IMR-90 (cell line): ENCODE measurements around the gene ARMC9. TPM values are rescaled to one million over a fixed set of nuclear protein-coding genes. Genes with fewer than 3 reads are reported as not detected.

ENCODE experiments used
- ATAC-seq: fragments of 200-7000 bp; cut with Tn5 transposase; 2 replicates; pipeline ENCODE4 v1.9.1; 2020; ENCODE audit warnings: low read depth, mild to moderate bottlenecking, moderate library complexity
- BruUV-seq: library from RNA; stranded (reverse); fragments of 400-500 nt; replicated peaks from 2 replicates; lab custom pipeline; 2021; lab: Mats Ljungman, UMichigan
- CTCF ChIA-PET: fragments of 300-600 bp; formaldehyde crosslinking; extraction: SDS; loops from one replicate; lab custom pipeline; 2021; ENCODE audit warnings: antibody characterized with exemption; lab: Yijun Ruan, JAX
- POLR2A ChIA-PET: fragments of 300-600 bp; sonication (Branson Sonifier 250); formaldehyde crosslinking; loops from one replicate; lab custom pipeline; 2022; ENCODE audit warnings: antibody characterized with exemption; ENCODE audit not compliant: unreplicated experiment; lab: Charles Lee
- DNase-seq: peaks from one replicate; pipeline ENCODE4 v3.0.0; 2013
- H2AFZ ChIP-seq: replicated peaks from 2 replicates; pipeline ENCODE3; 2013; ENCODE audit warnings: low read length, mild to moderate bottlenecking; ENCODE audit not compliant: poor library complexity
- H2AK5ac ChIP-seq: 2 replicates; pipeline ENCODE4 v1.6.1; 2013; ENCODE audit warnings: low read depth, low read length, inconsistent platforms
- H2AK9ac ChIP-seq: replicated peaks from 2 replicates; pipeline ENCODE3; 2013; ENCODE audit warnings: mild to moderate bottlenecking, low read depth, low read length, moderate library complexity; ENCODE audit not compliant: poor library complexity
- H2BK120ac ChIP-seq: 2 replicates; pipeline ENCODE4 v1.6.1; 2013; ENCODE audit warnings: low read depth, low read length, inconsistent platforms
- H2BK15ac ChIP-seq: 3 replicates; pipeline ENCODE4 v1.6.1; 2013; ENCODE audit warnings: low read depth, low read length, inconsistent platforms
- H2BK20ac ChIP-seq: 2 replicates; pipeline ENCODE4 v1.6.1; 2013; ENCODE audit warnings: low read depth, mild to moderate bottlenecking, inconsistent platforms, low read length, moderate library complexity
- H2BK5ac ChIP-seq: 2 replicates; pipeline ENCODE4 v1.6.1; 2013; ENCODE audit warnings: mild to moderate bottlenecking, low read depth, low read length, inconsistent platforms; ENCODE audit not compliant: poor library complexity, severe bottlenecking
- H3K14ac ChIP-seq: replicated peaks from 2 replicates; pipeline ENCODE4 v1.6.1; 2013; ENCODE audit warnings: low read depth, low read length, inconsistent platforms
- H3K18ac ChIP-seq: 2 replicates; pipeline ENCODE4 v1.6.1; 2013; ENCODE audit warnings: low read depth, low read length, control low read depth
- H3K23ac ChIP-seq: 2 replicates; pipeline ENCODE4 v1.6.1; 2013; ENCODE audit warnings: low read depth, low read length, inconsistent platforms
- H3K27ac ChIP-seq: 2 replicates; pipeline ENCODE4 v1.5.1; 2013; ENCODE audit warnings: mild to moderate bottlenecking, control low read depth, low read length; ENCODE audit not compliant: insufficient read depth
- H3K27me3 ChIP-seq: 2 replicates; pipeline ENCODE4 v1.6.1; 2013; ENCODE audit warnings: low read length; ENCODE audit not compliant: control insufficient read depth, insufficient read depth
- H3K36me3 ChIP-seq: 2 replicates; pipeline ENCODE4 v1.6.1; 2013; ENCODE audit warnings: low read length, mixed read lengths; ENCODE audit not compliant: control insufficient read depth, insufficient read depth
- H3K4ac ChIP-seq: 2 replicates; pipeline ENCODE4 v1.6.1; 2013; ENCODE audit warnings: low read depth, low read length, inconsistent platforms
- H3K4me1 ChIP-seq: 2 replicates; pipeline ENCODE4 v1.6.1; 2013; ENCODE audit warnings: low read length, mixed read lengths; ENCODE audit not compliant: control insufficient read depth, insufficient read depth
- H3K4me2 ChIP-seq: 2 replicates; pipeline ENCODE4 v1.6.1; 2013; ENCODE audit warnings: low read depth, mild to moderate bottlenecking, control low read depth, low read length, moderate library complexity
- H3K4me3 ChIP-seq: 2 replicates; pipeline ENCODE4 v1.5.1; 2013; ENCODE audit warnings: low read depth, mild to moderate bottlenecking, control low read depth, low read length, moderate library complexity; ENCODE audit not compliant: insufficient read depth
- H3K56ac ChIP-seq: 2 replicates; pipeline ENCODE4 v1.6.1; 2013; ENCODE audit warnings: low read length, inconsistent platforms; ENCODE audit not compliant: insufficient read depth; ENCODE audit errors: extremely low read depth
- H3K79me1 ChIP-seq, 2 experiments: 2 replicates each; pipeline ENCODE4 v1.6.1; 2013; ENCODE audit warnings: low read length in 2 of 2, inconsistent platforms in 1 of 2, low read depth in 1 of 2
- H3K9ac ChIP-seq: 2 replicates; pipeline ENCODE4 v1.6.1; 2013; ENCODE audit warnings: low read depth, low read length, control low read depth
- H3K9me1 ChIP-seq: 2 replicates; pipeline ENCODE4 v1.6.1; 2013; ENCODE audit warnings: low read length, inconsistent platforms; ENCODE audit not compliant: insufficient read depth
- H3K9me3 ChIP-seq: 2 replicates; pipeline ENCODE4 v1.6.1; 2013; ENCODE audit warnings: low read length; ENCODE audit not compliant: control insufficient read depth, insufficient read depth
- H4K20me1 ChIP-seq: 2 replicates; pipeline ENCODE4 v1.6.1; 2013; ENCODE audit warnings: low read length, inconsistent platforms; ENCODE audit not compliant: insufficient read depth
- H4K5ac ChIP-seq: 2 replicates; pipeline ENCODE4 v1.6.1; 2013; ENCODE audit warnings: mild to moderate bottlenecking, low read depth, low read length, control low read depth
- H4K8ac ChIP-seq, 2 experiments: 2 replicates each; pipeline ENCODE4 v1.6.1; 2013; ENCODE audit warnings: low read depth in 2 of 2, low read length in 2 of 2, control low read depth in 1 of 2, inconsistent platforms in 1 of 2
- H4K91ac ChIP-seq: 2 replicates; pipeline ENCODE4 v1.6.1; 2013; ENCODE audit warnings: low read depth, low read length, inconsistent platforms; ENCODE audit not compliant: insufficient read depth
- BHLHE40 ChIP-seq: fragments of 150-350 bp; IDR thresholded peaks from 2 replicates; pipeline ENCODE4 v1.6.1; 2016; ENCODE audit warnings: mild to moderate bottlenecking, low read depth, low read length
- CHD1 ChIP-seq: IDR thresholded peaks from 2 replicates; pipeline ENCODE4 v1.6.1; 2012; ENCODE audit warnings: low read depth, low read length, improper control_type of control experiment
- MAFK ChIP-seq: IDR thresholded peaks from 2 replicates; pipeline ENCODE4 v1.6.1; 2012; ENCODE audit warnings: low read depth, low read length, improper control_type of control experiment
- MXI1 ChIP-seq: IDR thresholded peaks from 2 replicates; pipeline ENCODE4 v1.6.1; 2012; ENCODE audit warnings: low read depth, mild to moderate bottlenecking, low read length, moderate library complexity, borderline replicate concordance
- POLR2A ChIP-seq: IDR thresholded peaks from 2 replicates; pipeline ENCODE4 v1.6.1; 2012; ENCODE audit warnings: mild to moderate bottlenecking, low read depth, low read length
- RFX5 ChIP-seq: IDR thresholded peaks from 2 replicates; pipeline ENCODE4 v1.8.0; 2012; ENCODE audit warnings: low read depth, mild to moderate bottlenecking, low read length, moderate library complexity
- WGBS, 2 experiments: methylation state at CpG; one replicate each; pipeline versions ENCODE4 v1.1.5 to v1.1.7; 2013; ENCODE audit warnings: missing lambda C conversion rate in 2 of 2; ENCODE audit not compliant: insufficient read length in 1 of 2; ENCODE audit errors: extremely low coverage in 2 of 2; 5-methylcytosine and 5-hydroxymethylcytosine counted together
- dilution Hi-C: fragments of 300-500 bp; cut with HindIII; formaldehyde crosslinking; loops from one replicate; pipeline ENCODE4 v1.14.3; 2018; ENCODE audit warnings: low sequenced_read_pairs; ENCODE audit not compliant: unreplicated experiment
- in situ Hi-C: fragments of 300-500 bp; cut with MboI; formaldehyde crosslinking; loops from 3 replicates; pipeline ENCODE4 v1.14.3; 2019; ENCODE audit warnings: low sequenced_read_pairs, inconsistent platforms, mixed read lengths
- intact Hi-C: fragments of 100-400 bp; cut with micrococcal nuclease; formaldehyde crosslinking; loops from 2 replicates; pipeline ENCODE4 v1.10.0; 2022
- polyA plus RNA-seq, 3 experiments: library from polyadenylated mRNA; depleted of rRNA; stranded (reverse); fragments of >200 nt; gene quantifications; 2 replicates each; pipeline ENCODE4 v1.2.3, GENCODE V29; 2012; ENCODE audit warnings: low replicate concordance in 1 of 3
- total RNA-seq: library from RNA; depleted of rRNA; stranded (reverse); fragments of >200 nt; gene quantifications from 2 replicates; pipeline ENCODE4 v1.2.3, GENCODE V29; 2012
- TF ChIP-seq, protein P1 (sequence below): conservative IDR thresholded peaks from 2 replicates; pipeline ENCODE4 v1.5.1; 2012; ENCODE audit warnings: mild to moderate bottlenecking, low read depth, low read length, improper control_type of control experiment

ARMC9 gene
- total and polyA plus RNA-seq, 2 of the 4 experiments (the other 2 are of a cell fraction), result 36.0 to 46.6 TPM

DNA sequence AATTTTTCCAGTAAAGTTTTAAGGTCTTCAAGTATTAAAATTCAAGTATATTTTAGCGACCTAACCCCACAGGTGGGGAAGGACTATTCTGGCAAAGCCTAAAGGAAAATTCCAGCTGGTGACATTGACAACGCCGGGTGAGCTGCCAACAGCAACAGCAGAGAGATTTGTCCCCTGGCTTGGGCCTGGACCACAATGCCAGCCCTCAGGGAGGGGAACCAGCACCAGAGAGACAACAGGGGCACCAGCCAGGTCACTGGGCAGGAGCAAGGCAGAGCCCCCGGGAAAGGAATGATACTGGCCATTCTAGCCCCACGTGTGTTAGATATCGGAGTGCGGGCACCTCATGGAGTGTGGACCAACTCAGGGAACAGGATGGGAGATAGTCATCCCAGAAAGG, 95.7 kb downstream of the ARMC9 start:
- Histone ChIP-seq H3K4ac (no peak overlapping the region), H3K23ac (no peak overlapping the region), H2BK5ac (no peak overlapping the region), H4K20me1 (no peaks in the 10 kb centered on the region), H3K56ac (no peak overlapping the region), H3K9me1 (0 out of 2 replicates have a peak, but pooled peaks cover 6% of the 10 kb centered on the region), H2AK9ac (no peak overlapping the region), H3K9ac (no peak overlapping the region), H2BK20ac (no peak overlapping the region), H4K91ac (no peak overlapping the region), H3K4me2 (no peak overlapping the region), H3K18ac (no peak overlapping the region), H3K79me1 (no peaks in the 10 kb centered on the region), H4K8ac (no peak overlapping the region), H3K36me3 (peaks cover 26% of the 10 kb centered on the region), H3K27ac (no peak overlapping the region), H2BK120ac (no peak overlapping the region), H2AFZ (no peak overlapping the region), H2AK5ac (no peak overlapping the region), H3K4me1 (no peaks in the 10 kb centered on the region), H3K27me3 (no peaks in the 10 kb centered on the region), H3K14ac (no peak overlapping the region), H4K5ac (no peak overlapping the region), H3K9me3 (no peaks in the 10 kb centered on the region), H2BK15ac (no peak overlapping the region), H3K4me3 (no peak overlapping the region)
- no peak for DNase-seq
- TF ChIP-seq RFX5 (no peak), CHD1 (no peak), MXI1 (no peak), BHLHE40 (no peak), MAFK (no peak), POLR2A (no peak)
- TF ChIP-seq, protein P1, sequence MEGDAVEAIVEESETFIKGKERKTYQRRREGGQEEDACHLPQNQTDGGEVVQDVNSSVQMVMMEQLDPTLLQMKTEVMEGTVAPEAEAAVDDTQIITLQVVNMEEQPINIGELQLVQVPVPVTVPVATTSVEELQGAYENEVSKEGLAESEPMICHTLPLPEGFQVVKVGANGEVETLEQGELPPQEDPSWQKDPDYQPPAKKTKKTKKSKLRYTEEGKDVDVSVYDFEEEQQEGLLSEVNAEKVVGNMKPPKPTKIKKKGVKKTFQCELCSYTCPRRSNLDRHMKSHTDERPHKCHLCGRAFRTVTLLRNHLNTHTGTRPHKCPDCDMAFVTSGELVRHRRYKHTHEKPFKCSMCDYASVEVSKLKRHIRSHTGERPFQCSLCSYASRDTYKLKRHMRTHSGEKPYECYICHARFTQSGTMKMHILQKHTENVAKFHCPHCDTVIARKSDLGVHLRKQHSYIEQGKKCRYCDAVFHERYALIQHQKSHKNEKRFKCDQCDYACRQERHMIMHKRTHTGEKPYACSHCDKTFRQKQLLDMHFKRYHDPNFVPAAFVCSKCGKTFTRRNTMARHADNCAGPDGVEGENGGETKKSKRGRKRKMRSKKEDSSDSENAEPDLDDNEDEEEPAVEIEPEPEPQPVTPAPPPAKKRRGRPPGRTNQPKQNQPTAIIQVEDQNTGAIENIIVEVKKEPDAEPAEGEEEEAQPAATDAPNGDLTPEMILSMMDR, result no peak
- no TSS peak for BruUV-seq
- in situ Hi-C loops, result no loop called here
- POLR2A ChIA-PET, result no interaction called here
- CTCF ChIA-PET, result interaction anchor here (1.0 kb wide), 1 partner anchor 119 kb away, joined by 3 read pairs; no protein-coding TSS in a partner anchor
- no peak for ATAC-seq
- 96% methylated on average over 5 of the region's 7 CpGs; no CpG with 5 or more reads in 1 of the 2 experiments for WGBS, 2 experiments
- dilution Hi-C loops, result no loop called here
- intact Hi-C loops, result no loop called here
